Body of pancreas (tissue), 4 donors: ENCODE measurements around the gene FHL2.

Experiments used
- CTCF ChIP-seq, 7 experiments: fragments of 450-650 bp in 4 of 7; fragments of 200-600 bp in 3 of 7; sonication (generic) in 3 of 7; IDR thresholded peaks; one replicate each; pipeline ENCODE4 v1.5.1; 2016 to 2019; ENCODE audit warnings: antibody characterized with exemption in 7 of 7
- POLR2A ChIP-seq, 3 donors: fragments of 450-650 bp; IDR thresholded peaks; one replicate each; pipeline ENCODE4 v1.6.1; 2016; ENCODE audit warnings: antibody characterized with exemption in 3 of 3, mild to moderate bottlenecking in 2 of 3

GRCh38 chr2:105405291-105405690 is 6.4 kb upstream of the FHL2 start:
- TF ChIP-seq CTCF (IDR thresholded peaks at IDR 0.05) (no peak), POLR2A (IDR thresholded peaks at IDR 0.05) (no peak)
